HepG2 (cell line): ENCODE results near the gene GADD45B. TPM values are rescaled to one million over a fixed set of nuclear protein-coding genes. Genes with fewer than 3 reads are reported as not detected.

Experiments used
- HHEX ChIP-seq: IDR thresholded peaks from 2 replicates; pipeline ENCODE4 v1.6.1; 2016; ENCODE audit warnings: control low read depth
- polyA plus RNA-seq, 8 experiments: library from polyadenylated mRNA; depleted of rRNA in 3 of 8; stranded (reverse) in 7 of 8; unstranded in 1 of 8; fragments of >200 nt; fragmentation: Illumina TruSeq in 4 of 8; extraction: Trizol in 4 of 8; gene quantifications; 2 replicates each; pipeline versions ENCODE4 v1.2.1 to v1.2.3, GENCODE V29; 2011 to 2016; ENCODE audit warnings: low read depth in 4 of 8, missing spikeins in 1 of 8, mixed read lengths in 1 of 8; ENCODE audit not compliant: insufficient read depth in 1 of 8
- total RNA-seq, 5 experiments: library from RNA; depleted of rRNA; stranded (reverse); fragments of >200 nt; fragmentation: Illumina TruSeq; extraction: Trizol; gene quantifications; 2 replicates each; pipeline ENCODE4 v1.2.3, GENCODE V29; 2016; ENCODE audit warnings: low read depth in 1 of 5
- TF ChIP-seq, protein P1 (sequence below): sonication (generic); formaldehyde crosslinking; IDR thresholded peaks from 2 replicates; pipeline ENCODE4 v1.4.0; 2020; ENCODE audit warnings: missing genetic modification reagents
- TF ChIP-seq, protein P2 (sequence below): sonication (generic); formaldehyde crosslinking; IDR thresholded peaks from 2 replicates; pipeline ENCODE4 v1.4.0; 2020; ENCODE audit warnings: missing genetic modification reagents, borderline replicate concordance

The GADD45B gene
- total and polyA plus RNA-seq, 2 of the 13 experiments (the other 11 are each of a cell fraction or from before 2014, with no cell fraction given), result 4.6 to 34.1 TPM

DNA sequence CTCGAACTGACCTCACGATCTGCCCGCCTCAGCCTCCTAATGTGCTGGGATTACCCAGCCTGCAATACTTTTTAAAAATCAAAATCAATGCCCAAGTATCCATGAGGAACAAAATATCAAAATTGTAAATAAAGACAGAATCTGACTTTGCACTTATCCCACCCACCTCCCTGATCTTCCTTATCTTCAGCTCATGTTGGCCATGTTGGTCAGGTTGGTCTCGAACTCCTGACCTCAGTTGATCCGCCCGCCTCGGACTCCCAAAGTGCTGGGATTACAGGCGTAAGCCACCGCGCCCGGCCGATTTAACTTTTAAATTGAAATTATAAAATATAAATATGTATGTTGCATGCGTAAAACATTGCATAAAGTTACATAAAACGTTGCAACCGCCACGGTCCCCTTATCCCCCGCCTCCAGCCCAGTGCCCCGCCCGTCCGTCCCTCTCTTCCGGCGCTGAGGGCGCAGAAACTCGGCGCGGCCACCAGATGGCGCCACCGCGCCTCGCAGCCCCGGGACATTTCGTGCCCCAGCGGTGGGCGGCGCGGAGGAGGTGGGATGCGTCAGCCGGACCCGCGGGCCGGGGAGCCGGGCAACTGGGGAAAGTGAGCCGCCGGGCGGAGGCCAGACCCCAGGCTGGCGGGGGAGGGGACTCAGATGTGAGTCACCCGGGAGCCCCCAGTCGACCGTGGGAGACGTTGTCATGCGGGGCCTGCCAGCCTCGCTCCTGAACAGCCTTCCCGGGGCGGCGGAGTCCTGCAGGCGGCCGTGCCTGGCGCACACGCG lies 1.5 kb upstream of the GADD45B start (continued):
- TF ChIP-seq, protein P1, sequence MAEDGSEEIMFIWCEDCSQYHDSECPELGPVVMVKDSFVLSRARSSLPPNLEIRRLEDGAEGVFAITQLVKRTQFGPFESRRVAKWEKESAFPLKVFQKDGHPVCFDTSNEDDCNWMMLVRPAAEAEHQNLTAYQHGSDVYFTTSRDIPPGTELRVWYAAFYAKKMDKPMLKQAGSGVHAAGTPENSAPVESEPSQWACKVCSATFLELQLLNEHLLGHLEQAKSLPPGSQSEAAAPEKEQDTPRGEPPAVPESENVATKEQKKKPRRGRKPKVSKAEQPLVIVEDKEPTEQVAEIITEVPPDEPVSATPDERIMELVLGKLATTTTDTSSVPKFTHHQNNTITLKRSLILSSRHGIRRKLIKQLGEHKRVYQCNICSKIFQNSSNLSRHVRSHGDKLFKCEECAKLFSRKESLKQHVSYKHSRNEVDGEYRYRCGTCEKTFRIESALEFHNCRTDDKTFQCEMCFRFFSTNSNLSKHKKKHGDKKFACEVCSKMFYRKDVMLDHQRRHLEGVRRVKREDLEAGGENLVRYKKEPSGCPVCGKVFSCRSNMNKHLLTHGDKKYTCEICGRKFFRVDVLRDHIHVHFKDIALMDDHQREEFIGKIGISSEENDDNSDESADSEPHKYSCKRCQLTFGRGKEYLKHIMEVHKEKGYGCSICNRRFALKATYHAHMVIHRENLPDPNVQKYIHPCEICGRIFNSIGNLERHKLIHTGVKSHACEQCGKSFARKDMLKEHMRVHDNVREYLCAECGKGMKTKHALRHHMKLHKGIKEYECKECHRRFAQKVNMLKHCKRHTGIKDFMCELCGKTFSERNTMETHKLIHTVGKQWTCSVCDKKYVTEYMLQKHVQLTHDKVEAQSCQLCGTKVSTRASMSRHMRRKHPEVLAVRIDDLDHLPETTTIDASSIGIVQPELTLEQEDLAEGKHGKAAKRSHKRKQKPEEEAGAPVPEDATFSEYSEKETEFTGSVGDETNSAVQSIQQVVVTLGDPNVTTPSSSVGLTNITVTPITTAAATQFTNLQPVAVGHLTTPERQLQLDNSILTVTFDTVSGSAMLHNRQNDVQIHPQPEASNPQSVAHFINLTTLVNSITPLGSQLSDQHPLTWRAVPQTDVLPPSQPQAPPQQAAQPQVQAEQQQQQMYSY, result peak; percentile 32; the same call in 1 of the 2 replicates
- TF ChIP-seq, protein P2, sequence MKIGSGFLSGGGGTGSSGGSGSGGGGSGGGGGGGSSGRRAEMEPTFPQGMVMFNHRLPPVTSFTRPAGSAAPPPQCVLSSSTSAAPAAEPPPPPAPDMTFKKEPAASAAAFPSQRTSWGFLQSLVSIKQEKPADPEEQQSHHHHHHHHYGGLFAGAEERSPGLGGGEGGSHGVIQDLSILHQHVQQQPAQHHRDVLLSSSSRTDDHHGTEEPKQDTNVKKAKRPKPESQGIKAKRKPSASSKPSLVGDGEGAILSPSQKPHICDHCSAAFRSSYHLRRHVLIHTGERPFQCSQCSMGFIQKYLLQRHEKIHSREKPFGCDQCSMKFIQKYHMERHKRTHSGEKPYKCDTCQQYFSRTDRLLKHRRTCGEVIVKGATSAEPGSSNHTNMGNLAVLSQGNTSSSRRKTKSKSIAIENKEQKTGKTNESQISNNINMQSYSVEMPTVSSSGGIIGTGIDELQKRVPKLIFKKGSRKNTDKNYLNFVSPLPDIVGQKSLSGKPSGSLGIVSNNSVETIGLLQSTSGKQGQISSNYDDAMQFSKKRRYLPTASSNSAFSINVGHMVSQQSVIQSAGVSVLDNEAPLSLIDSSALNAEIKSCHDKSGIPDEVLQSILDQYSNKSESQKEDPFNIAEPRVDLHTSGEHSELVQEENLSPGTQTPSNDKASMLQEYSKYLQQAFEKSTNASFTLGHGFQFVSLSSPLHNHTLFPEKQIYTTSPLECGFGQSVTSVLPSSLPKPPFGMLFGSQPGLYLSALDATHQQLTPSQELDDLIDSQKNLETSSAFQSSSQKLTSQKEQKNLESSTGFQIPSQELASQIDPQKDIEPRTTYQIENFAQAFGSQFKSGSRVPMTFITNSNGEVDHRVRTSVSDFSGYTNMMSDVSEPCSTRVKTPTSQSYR (CRISPR knock-in tag), result peak; percentile 52; the same call in 1 of the 2 replicates
- no peak for TF ChIP-seq HHEX
